ENCODE data around the gene EXOSC1.
"Not testable (repeated sequence)": the region's sequence is repeated elsewhere in the genome, so short reads cannot be mapped to it uniquely, and the experiment has no call there.

The EXOSC1 gene

GRCh38 chr10:97479939-97480338 is 34.1 kb upstream of the EXOSC1 start:
- Histone ChIP-seq H3K27ac (ENCODE audit: low read depth in 2 of 2, low read length in 2 of 2) (no peak overlapping the region), H3K9me3 (ENCODE audit: control insufficient read depth in 2 of 2, low read length in 2 of 2) (no peaks in the 10 kb centered on the region)

GRCh38 chr10:97479410-97479809 is 33.6 kb upstream of the EXOSC1 start:
- H3K9ac ChIP-seq (ENCODE audit: low read depth in 1 of 2, low read length in 2 of 2); H3K4me1 ChIP-seq (ENCODE audit: control insufficient read depth in 2 of 2, insufficient read depth in 2 of 2, low read length in 2 of 2); H3K27me3 ChIP-seq (ENCODE audit: control insufficient read depth in 2 of 2, insufficient read depth in 2 of 2, low read length in 2 of 2); H3K4me3 ChIP-seq (ENCODE audit: low read length in 2 of 2); H3K27ac ChIP-seq (ENCODE audit: low read depth in 2 of 2, low read length in 2 of 2); H3K9me3 ChIP-seq (ENCODE audit: control insufficient read depth in 2 of 2, low read length in 2 of 2): not testable (repeated sequence)
- H3K36me3 ChIP-seq (ENCODE audit: control insufficient read depth in 2 of 2, insufficient read depth in 2 of 2, low read length in 2 of 2) = peaks cover 56 to 63% of the 10 kb centered on the region in 2 donors

More at GRCh38 chr10:97479939-97480338, 34.1 kb upstream of the EXOSC1 start:
- Histone ChIP-seq H3K9ac (ENCODE audit: low read depth in 1 of 2, low read length in 2 of 2) (no peak overlapping the region), H3K4me3 (ENCODE audit: low read length in 2 of 2) (no peak overlapping the region), H3K4me1 (ENCODE audit: control insufficient read depth in 2 of 2, insufficient read depth in 2 of 2, low read length in 2 of 2) (no peaks in the 10 kb centered on the region), H3K27me3 (ENCODE audit: control insufficient read depth in 2 of 2, insufficient read depth in 2 of 2, low read length in 2 of 2) (no peaks in the 10 kb centered on the region), H3K36me3 (ENCODE audit: control insufficient read depth in 2 of 2, insufficient read depth in 2 of 2, low read length in 2 of 2) (peaks cover 52 to 63% of the 10 kb centered on the region in 2 donors)

GRCh38 chr10:97475936-97476594 is 30.3 kb upstream of the EXOSC1 start:
- no peaks in the 10 kb centered on the region for H3K27me3 ChIP-seq (ENCODE audit: control insufficient read depth in 2 of 2, insufficient read depth in 2 of 2, low read length in 2 of 2)
- H3K4me1 ChIP-seq (ENCODE audit: control insufficient read depth in 2 of 2, insufficient read depth in 2 of 2, low read length in 2 of 2) = no peaks in the 10 kb centered on the region
- H3K36me3 ChIP-seq (ENCODE audit: control insufficient read depth in 2 of 2, insufficient read depth in 2 of 2, low read length in 2 of 2) = peaks cover 62 to 69% of the 10 kb centered on the region in 2 donors
- H3K9me3 ChIP-seq (ENCODE audit: control insufficient read depth in 2 of 2, low read length in 2 of 2) = no peaks in the 10 kb centered on the region
- no peak overlapping the region for H3K9ac ChIP-seq (ENCODE audit: low read depth in 1 of 2, low read length in 2 of 2)
- no peak overlapping the region for H3K4me3 ChIP-seq (ENCODE audit: low read length in 2 of 2)
- no peak overlapping the region for H3K27ac ChIP-seq (ENCODE audit: low read depth in 2 of 2, low read length in 2 of 2)

GRCh38 chr10:97474918-97475317 is 29.1 kb upstream of the EXOSC1 start:
- Histone ChIP-seq H3K4me3 (ENCODE audit: low read length in 2 of 2) (no peak overlapping the region), H3K27ac (ENCODE audit: low read depth in 2 of 2, low read length in 2 of 2) (no peak overlapping the region), H3K4me1 (ENCODE audit: control insufficient read depth in 2 of 2, insufficient read depth in 2 of 2, low read length in 2 of 2) (no peaks in the 10 kb centered on the region), H3K9me3 (ENCODE audit: control insufficient read depth in 2 of 2, low read length in 2 of 2) (no peaks in the 10 kb centered on the region), H3K9ac (ENCODE audit: low read depth in 1 of 2, low read length in 2 of 2) (no peak overlapping the region), H3K27me3 (ENCODE audit: control insufficient read depth in 2 of 2, insufficient read depth in 2 of 2, low read length in 2 of 2) (no peaks in the 10 kb centered on the region), H3K36me3 (ENCODE audit: control insufficient read depth in 2 of 2, insufficient read depth in 2 of 2, low read length in 2 of 2) (peaks cover 61 to 68% of the 10 kb centered on the region in 2 donors)

GRCh38 chr10:97468781-97469180 is 23.0 kb upstream of the EXOSC1 start:
- not testable (repeated sequence) for H3K27me3 ChIP-seq (ENCODE audit: control insufficient read depth in 2 of 2, insufficient read depth in 2 of 2, low read length in 2 of 2); H3K27ac ChIP-seq (ENCODE audit: low read depth in 2 of 2, low read length in 2 of 2); H3K4me1 ChIP-seq (ENCODE audit: control insufficient read depth in 2 of 2, insufficient read depth in 2 of 2, low read length in 2 of 2); H3K4me3 ChIP-seq (ENCODE audit: low read length in 2 of 2); H3K9me3 ChIP-seq (ENCODE audit: control insufficient read depth in 2 of 2, low read length in 2 of 2); H3K9ac ChIP-seq (ENCODE audit: low read depth in 1 of 2, low read length in 2 of 2)
- H3K36me3 ChIP-seq (ENCODE audit: control insufficient read depth in 2 of 2, insufficient read depth in 2 of 2, low read length in 2 of 2) = peaks cover 63 to 65% of the 10 kb centered on the region in 2 donors

- H3K27ac ChIP-seq (ENCODE audit: low read depth in 2 of 2, low read length in 2 of 2) = no peak overlapping the region
- H3K9me3 ChIP-seq (ENCODE audit: control insufficient read depth in 2 of 2, low read length in 2 of 2) = no peaks in the 10 kb centered on the region
- H3K27me3 ChIP-seq (ENCODE audit: control insufficient read depth in 2 of 2, insufficient read depth in 2 of 2, low read length in 2 of 2) = no peaks in the 10 kb centered on the region
- peaks cover 0 to 2% of the 10 kb centered on the region in 2 donors for H3K4me1 ChIP-seq (ENCODE audit: control insufficient read depth in 2 of 2, insufficient read depth in 2 of 2, low read length in 2 of 2)
- H3K9ac ChIP-seq (ENCODE audit: low read depth in 1 of 2, low read length in 2 of 2) = no peak overlapping the region
- peaks cover 65 to 66% of the 10 kb centered on the region in 2 donors for H3K36me3 ChIP-seq (ENCODE audit: control insufficient read depth in 2 of 2, insufficient read depth in 2 of 2, low read length in 2 of 2)
- H3K4me3 ChIP-seq (ENCODE audit: low read length in 2 of 2) = no peak overlapping the region
Measured at GRCh38 chr10:97468162-97468561, 22.4 kb upstream of the EXOSC1 start.

GRCh38 chr10:97466755-97467154 is 20.9 kb upstream of the EXOSC1 start:
- no peaks in the 10 kb centered on the region for H3K27me3 ChIP-seq (ENCODE audit: control insufficient read depth in 2 of 2, insufficient read depth in 2 of 2, low read length in 2 of 2)
- no peak overlapping the region for H3K9ac ChIP-seq (ENCODE audit: low read depth in 1 of 2, low read length in 2 of 2)
- H3K4me3 ChIP-seq (ENCODE audit: low read length in 2 of 2) = no peak overlapping the region
- peaks cover 0 to 2% of the 10 kb centered on the region in 2 donors for H3K4me1 ChIP-seq (ENCODE audit: control insufficient read depth in 2 of 2, insufficient read depth in 2 of 2, low read length in 2 of 2)
- H3K27ac ChIP-seq (ENCODE audit: low read depth in 2 of 2, low read length in 2 of 2) = no peak overlapping the region
- no peaks in the 10 kb centered on the region for H3K9me3 ChIP-seq (ENCODE audit: control insufficient read depth in 2 of 2, low read length in 2 of 2)
- H3K36me3 ChIP-seq (ENCODE audit: control insufficient read depth in 2 of 2, insufficient read depth in 2 of 2, low read length in 2 of 2) = peaks cover 73 to 79% of the 10 kb centered on the region in 2 donors

- H3K36me3 ChIP-seq (ENCODE audit: control insufficient read depth in 2 of 2, insufficient read depth in 2 of 2, low read length in 2 of 2) = peaks cover 79 to 80% of the 10 kb centered on the region in 2 donors
- no peak overlapping the region for H3K9ac ChIP-seq (ENCODE audit: low read depth in 1 of 2, low read length in 2 of 2)
- H3K27me3 ChIP-seq (ENCODE audit: control insufficient read depth in 2 of 2, insufficient read depth in 2 of 2, low read length in 2 of 2) = no peaks in the 10 kb centered on the region
- no peaks in the 10 kb centered on the region for H3K9me3 ChIP-seq (ENCODE audit: control insufficient read depth in 2 of 2, low read length in 2 of 2)
- H3K27ac ChIP-seq (ENCODE audit: low read depth in 2 of 2, low read length in 2 of 2) = no peak overlapping the region
- no peak overlapping the region for H3K4me3 ChIP-seq (ENCODE audit: low read length in 2 of 2)
- H3K4me1 ChIP-seq (ENCODE audit: control insufficient read depth in 2 of 2, insufficient read depth in 2 of 2, low read length in 2 of 2) = peaks cover 0 to 2% of the 10 kb centered on the region in 2 donors
Measured at GRCh38 chr10:97465982-97466381, 20.2 kb upstream of the EXOSC1 start.

- Histone ChIP-seq H3K4me3 (ENCODE audit: low read length in 2 of 2) (no peak overlapping the region), H3K9me3 (ENCODE audit: control insufficient read depth in 2 of 2, low read length in 2 of 2) (no peaks in the 10 kb centered on the region), H3K27me3 (ENCODE audit: control insufficient read depth in 2 of 2, insufficient read depth in 2 of 2, low read length in 2 of 2) (no peaks in the 10 kb centered on the region), H3K9ac (ENCODE audit: low read depth in 1 of 2, low read length in 2 of 2) (no peak overlapping the region), H3K4me1 (ENCODE audit: control insufficient read depth in 2 of 2, insufficient read depth in 2 of 2, low read length in 2 of 2) (peaks cover 0 to 2% of the 10 kb centered on the region in 2 donors), H3K36me3 (ENCODE audit: control insufficient read depth in 2 of 2, insufficient read depth in 2 of 2, low read length in 2 of 2) (peaks cover 80 to 81% of the 10 kb centered on the region in 2 donors), H3K27ac (ENCODE audit: low read depth in 2 of 2, low read length in 2 of 2) (no peak overlapping the region)
Measured at GRCh38 chr10:97464226-97464625, 18.4 kb upstream of the EXOSC1 start.

GRCh38 chr10:97463363-97464132 is 17.7 kb upstream of the EXOSC1 start:
- H3K9ac ChIP-seq (ENCODE audit: low read depth in 1 of 2, low read length in 2 of 2) = no peak overlapping the region
- H3K27ac ChIP-seq (ENCODE audit: low read depth in 2 of 2, low read length in 2 of 2) = no peak overlapping the region
- peaks cover 81 to 83% of the 10 kb centered on the region in 2 donors for H3K36me3 ChIP-seq (ENCODE audit: control insufficient read depth in 2 of 2, insufficient read depth in 2 of 2, low read length in 2 of 2)

More at GRCh38 chr10:97463363-97464132, 17.7 kb upstream of the EXOSC1 start:
- Histone ChIP-seq H3K4me1 (ENCODE audit: control insufficient read depth in 2 of 2, insufficient read depth in 2 of 2, low read length in 2 of 2) (peaks cover 0 to 2% of the 10 kb centered on the region in 2 donors), H3K27me3 (ENCODE audit: control insufficient read depth in 2 of 2, insufficient read depth in 2 of 2, low read length in 2 of 2) (no peaks in the 10 kb centered on the region), H3K9me3 (ENCODE audit: control insufficient read depth in 2 of 2, low read length in 2 of 2) (no peaks in the 10 kb centered on the region), H3K4me3 (ENCODE audit: low read length in 2 of 2) (no peak overlapping the region)

All from mucosa of rectum (tissue), 2 donors.